ENCODE data around the gene SLC26A6.

The SLC26A6 gene, protein sequence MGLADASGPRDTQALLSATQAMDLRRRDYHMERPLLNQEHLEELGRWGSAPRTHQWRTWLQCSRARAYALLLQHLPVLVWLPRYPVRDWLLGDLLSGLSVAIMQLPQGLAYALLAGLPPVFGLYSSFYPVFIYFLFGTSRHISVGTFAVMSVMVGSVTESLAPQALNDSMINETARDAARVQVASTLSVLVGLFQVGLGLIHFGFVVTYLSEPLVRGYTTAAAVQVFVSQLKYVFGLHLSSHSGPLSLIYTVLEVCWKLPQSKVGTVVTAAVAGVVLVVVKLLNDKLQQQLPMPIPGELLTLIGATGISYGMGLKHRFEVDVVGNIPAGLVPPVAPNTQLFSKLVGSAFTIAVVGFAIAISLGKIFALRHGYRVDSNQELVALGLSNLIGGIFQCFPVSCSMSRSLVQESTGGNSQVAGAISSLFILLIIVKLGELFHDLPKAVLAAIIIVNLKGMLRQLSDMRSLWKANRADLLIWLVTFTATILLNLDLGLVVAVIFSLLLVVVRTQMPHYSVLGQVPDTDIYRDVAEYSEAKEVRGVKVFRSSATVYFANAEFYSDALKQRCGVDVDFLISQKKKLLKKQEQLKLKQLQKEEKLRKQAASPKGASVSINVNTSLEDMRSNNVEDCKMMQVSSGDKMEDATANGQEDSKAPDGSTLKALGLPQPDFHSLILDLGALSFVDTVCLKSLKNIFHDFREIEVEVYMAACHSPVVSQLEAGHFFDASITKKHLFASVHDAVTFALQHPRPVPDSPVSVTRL

DNA sequence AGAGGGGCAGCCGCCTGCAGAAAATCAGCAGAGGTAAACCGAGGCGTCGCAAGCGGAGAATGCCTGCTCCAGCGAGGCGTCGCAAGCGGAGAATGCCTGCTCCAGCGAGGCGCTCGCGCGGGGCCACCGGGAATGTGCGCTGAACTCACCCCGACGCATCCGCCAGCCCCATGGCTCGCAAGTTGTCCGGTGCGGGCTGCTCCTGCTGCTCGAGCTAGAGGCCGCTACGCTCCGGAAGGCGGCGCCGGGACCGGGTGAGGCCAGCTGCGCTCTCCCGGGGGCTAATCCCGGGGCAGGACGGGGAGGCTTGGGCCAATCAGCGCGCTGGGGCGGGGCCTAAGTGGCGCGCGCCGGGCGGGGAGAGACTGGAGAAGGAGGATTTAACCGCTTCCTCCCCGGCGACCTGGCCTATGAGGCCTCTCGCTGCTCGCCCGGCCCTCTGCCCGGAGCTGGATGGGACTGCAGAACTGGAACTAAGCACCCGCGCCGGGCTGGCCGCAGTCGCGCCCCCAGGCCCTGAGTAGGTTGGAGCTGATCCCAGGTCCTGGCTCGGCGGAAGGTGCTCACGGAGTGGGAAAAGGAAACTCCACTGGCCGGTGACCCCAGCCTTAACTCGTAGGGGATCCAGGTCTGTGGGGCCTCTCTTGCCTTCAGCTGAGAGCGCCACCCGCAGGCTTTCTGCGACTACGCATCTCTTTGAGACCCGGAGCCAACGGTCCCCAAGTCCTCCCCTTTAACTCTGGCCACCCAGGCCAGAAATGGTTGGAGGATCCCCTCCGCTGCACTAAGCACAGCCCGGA is at the start of gene SLC26A6:
Gene SLC26A6, minus strand, starts transcription at position 240 of the 800 bp plus-strand sequence. Its CDS starts 68 bp downstream, at position 172.
- peak; percentile 86 for FAIRE-seq

DNA sequence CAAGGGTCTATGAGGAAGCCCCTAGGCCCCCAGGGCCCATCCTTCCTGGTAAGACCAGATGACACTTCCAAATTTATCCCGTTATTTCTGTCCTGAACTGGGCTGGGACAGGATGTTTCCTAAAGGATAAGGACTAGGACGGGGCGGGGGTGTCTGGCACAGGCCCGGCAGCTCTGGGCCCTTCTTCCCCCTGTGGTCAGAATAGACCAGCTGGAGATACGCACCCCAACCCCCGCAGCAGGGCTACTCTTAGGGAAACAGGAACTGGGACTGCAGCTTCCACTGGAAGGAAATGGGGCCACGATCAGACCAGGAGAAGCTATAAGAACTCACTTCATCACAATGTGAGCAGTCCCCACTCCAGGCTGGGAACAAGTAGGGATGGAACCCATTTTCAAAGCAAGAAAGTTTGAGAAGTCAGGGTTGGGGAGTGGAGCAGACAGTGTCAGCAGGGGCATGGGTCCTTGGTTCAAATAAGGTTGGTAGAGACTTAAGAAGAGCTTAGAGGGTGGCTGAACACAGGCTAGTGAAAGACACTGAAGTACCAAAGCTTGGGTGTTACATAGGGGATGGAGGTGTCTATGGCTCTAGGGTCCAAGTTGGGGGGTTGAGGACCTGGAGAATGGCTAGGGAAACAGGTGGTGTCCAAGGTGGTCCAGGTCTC is 49.4 kb upstream of the SLC26A6 start:
- FAIRE-seq = no peak

GRCh38 chr3:48684054-48684349 is 48.7 kb upstream of the SLC26A6 start:
- FAIRE-seq = no peak

- no peak for FAIRE-seq
Observed at GRCh38 chr3:48682786-48683185, 47.5 kb upstream of the SLC26A6 start.

- no peak for FAIRE-seq
Observed at GRCh38 chr3:48681974-48682610, 46.8 kb upstream of the SLC26A6 start.

DNA sequence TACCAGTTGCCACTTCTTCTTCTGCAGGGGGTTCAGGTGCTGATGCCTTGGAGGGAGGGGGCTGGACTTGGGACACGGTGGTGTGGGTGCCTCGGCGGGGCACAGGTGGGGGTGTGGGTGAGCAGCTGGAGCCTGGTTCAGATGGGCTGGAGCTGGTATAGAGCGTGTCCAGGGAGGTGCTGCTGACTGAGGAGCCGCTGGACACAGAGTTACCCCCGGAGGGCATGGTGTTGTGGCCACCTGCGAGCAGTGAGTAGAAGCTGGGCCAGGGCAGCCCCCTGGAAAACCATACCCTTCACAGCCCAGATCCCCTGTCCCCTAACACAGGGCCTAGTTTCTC is 46.2 kb upstream of the SLC26A6 start:
- FAIRE-seq = no peak

GRCh38 chr3:48680811-48681540 is 45.7 kb upstream of the SLC26A6 start:
- no peak for FAIRE-seq

DNA sequence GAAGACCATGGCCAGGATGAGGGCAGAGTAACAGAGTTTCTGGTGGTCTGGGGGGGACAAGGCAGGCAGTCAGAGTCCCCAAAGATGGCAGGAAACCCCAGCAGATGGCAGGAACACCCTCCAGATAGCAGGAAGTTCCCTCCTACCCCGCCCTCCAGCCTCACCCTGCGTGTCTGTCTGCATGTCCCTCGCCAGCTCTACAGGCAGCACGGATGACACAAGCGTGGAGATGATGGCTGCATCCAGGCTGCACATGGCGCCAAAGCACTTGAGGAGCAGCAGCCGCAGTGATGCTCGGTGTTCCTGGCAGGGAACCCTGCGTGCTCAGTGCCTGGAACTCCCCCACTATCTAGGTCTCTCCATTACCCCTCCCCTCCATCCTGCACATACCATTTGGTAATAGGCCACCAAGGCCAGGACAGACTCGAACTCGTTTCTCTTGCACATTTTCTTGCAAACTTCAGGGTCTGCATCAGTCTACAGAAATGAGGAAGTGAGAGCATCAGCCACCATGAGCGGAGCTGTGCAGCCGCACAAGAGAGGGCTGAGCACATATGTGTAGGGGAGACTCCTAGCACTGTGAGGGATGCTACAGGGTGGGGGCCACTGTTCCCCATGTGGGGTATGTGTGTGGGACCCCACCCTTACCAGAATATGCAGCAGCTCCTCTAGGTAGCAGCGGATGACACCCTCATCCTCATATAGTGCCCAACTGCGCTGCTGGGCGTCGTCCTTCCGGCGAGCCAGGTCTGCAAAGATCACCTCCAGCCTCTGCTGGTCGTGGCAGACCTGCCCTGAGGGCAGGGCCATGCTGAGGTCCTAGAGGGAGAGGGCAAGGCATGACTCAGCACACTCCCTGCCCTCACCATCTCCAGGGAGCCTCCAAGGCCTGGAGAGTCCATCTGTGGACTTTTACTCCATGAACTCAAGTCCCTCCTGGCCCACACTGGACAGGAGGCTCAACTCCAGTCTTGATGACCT is 44.4 kb upstream of the SLC26A6 start:
- no peak for FAIRE-seq

DNA sequence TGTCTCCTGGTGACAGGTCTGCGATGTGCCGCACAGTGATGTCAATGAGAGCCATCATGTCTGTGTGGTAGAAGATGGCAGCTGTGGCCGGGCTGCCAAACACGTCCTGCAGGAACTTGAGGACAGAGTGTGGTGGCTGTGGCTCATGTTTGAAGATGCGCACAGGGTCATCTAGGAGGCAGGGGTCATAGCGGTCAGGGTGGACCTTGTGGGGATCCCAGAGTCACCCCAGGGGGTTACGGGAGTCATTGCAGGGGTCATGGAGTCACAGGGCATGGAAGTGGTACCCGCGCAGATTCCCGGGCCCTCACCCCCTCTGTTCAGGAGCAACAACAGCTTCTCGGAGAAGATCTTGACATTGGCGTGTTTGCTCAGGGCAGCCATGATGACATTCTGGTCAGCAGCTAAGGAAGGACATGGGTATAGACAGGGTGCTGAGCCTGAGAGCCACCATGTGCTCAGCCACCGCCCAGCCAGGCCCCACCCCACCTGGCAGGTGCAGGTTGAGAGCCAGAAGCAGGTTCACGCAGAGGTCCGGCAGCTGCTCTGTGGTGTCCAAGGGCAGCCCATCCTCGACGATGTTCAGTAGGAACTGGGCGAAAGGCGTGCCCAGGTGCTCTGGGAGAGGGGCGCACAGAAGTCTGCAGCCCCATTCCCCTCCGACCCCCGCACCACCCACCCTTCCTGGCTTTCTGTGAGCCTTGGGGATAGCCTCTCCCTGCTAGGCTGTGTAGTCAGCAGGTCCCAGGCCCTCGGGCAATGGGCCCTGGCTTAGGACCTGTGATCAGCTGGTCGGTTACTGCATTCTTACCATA is 43.5 kb upstream of the SLC26A6 start:
- FAIRE-seq = no peak

- no peak for FAIRE-seq
Observed at GRCh38 chr3:48678056-48678455, 42.8 kb upstream of the SLC26A6 start.

DNA sequence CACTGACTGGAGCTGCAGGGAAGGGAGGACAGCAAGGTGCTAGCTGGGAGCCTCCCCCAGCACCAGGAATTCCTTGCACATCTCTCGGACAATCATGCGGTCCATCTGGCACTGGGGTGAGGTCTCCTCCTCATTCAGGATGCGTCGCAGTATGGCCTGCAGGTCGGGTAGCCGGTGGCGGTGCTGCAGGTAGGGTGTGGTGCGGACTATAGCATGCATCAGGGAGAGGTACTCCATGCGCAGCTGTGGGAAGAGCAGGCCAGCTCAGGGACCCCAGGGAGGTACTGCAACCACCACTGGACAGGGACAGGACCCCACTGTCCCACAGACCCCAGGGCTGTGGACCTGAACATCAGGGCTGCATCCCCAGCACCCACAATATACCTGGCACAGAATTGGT is 39.2 kb upstream of the SLC26A6 start:
- FAIRE-seq = no peak

GRCh38 chr3:48672522-48672921 is 37.3 kb upstream of the SLC26A6 start:
- no peak for FAIRE-seq

GRCh38 chr3:48664929-48665328 is 29.7 kb upstream of the SLC26A6 start:
- FAIRE-seq = no peak

- FAIRE-seq = no peak
Observed at GRCh38 chr3:48664313-48664644, 29.0 kb upstream of the SLC26A6 start.

DNA sequence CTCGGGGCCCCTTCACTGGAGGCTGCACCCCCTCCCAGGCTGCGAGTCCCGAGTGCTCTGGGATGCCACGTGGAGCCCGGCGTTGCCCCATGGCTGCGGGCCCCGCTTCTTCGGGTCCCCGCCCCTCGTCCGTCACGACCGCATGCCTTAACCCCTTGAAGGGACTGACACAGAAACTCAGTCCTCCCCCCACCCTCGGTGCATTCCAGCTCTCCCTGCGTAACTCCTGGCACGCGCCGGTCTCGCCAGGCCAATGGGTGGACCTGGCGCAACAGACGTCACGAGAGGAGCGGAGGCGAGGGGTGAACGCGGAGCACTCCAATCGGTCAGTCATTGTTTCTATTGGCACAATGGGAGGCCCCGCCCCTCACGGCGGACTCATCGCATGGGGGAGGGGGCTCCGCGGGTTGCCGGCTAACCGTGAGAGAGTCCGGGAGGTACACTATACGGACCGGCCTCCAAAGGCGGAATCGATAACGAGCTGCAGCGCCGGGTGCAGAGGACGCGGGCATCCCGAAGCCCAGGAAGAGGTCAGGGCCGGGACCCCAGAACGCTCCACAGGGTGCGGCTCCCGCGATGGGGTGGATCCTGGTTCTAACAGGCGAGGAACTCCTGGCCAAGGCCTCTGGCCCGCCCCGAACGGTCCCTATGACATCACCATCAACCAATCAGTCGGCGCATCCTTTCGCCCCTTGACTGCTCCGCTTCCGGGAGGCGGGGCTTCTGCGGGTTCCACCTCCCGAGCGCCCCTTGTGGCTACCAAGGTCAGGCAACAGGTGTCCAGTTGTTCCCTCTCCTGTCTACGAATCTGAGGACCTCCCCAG is 28.4 kb upstream of the SLC26A6 start:
- FAIRE-seq = peak; percentile 21

GRCh38 chr3:48662753-48663488 is 27.7 kb upstream of the SLC26A6 start, which contains the start of gene CELSR3:
Gene CELSR3, minus strand, starts transcription at chr3:48662886. Its CDS starts 252 bp downstream, at chr3:48662634.
- no peak for FAIRE-seq

DNA sequence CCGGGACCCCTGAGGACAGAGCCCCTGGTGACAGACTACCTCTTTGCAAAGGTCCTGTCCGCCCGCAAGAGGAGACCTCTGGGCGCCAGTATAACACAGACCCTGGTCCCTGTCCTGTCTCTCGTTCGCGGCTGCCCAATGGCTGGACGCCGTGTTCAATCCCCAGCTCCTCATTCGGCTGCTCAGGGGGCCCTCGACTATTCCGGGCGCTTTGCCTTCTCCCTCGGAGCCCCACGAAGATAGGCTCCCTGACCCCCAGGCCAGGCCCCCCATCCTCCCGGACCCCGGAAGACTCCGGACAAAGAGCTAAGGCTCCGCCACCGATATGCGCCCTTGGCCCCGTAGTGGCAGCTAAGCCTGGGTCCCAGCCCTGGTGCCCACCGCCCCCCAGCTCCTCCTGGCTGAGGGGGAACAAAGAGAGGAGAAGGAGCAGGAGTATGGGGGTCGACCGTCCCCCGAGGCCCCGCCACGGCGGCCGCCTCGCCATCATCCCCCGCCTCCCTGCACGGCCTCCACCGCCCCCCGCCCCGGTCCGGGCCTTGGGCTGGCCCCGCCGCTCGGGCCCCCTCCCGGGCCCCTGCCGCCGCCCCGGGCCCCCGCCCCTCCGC is 27.0 kb upstream of the SLC26A6 start:
- FAIRE-seq = no peak
